ENCODE results near the gene ASTN2. TPM values are rescaled to one million over a fixed set of nuclear protein-coding genes. Genes with fewer than 3 reads are reported as not detected.

ASTN2 gene
- total and polyA plus RNA-seq, 9 of the 15 experiments (the other 6 are each of a cell fraction or from before 2014, with no cell fraction given): 0.56 to 3.5 (median 1.9) TPM

- WGBS (ENCODE audit: insufficient coverage, low coverage, missing lambda C conversion rate): 17% methylated on average over 8 of the region's 8 CpGs
- H4K20me1 ChIP-seq (replicated peaks; ENCODE audit: control insufficient read depth, insufficient read depth, low read length): no peaks in the 10 kb centered on the region
- no peaks in the 10 kb centered on the region for H3K79me2 ChIP-seq (ENCODE audit: control insufficient read depth, insufficient read depth, low read length)
- in situ Hi-C loops (cut with MboI) (no loop called here), intact Hi-C loops (cut with micrococcal nuclease) (no loop called here)
- no peaks in the 10 kb centered on the region for H3K36me3 ChIP-seq (ENCODE audit: control insufficient read depth, insufficient read depth, low read length)
- H3K27ac ChIP-seq (ENCODE audit: extremely low read depth, low read depth, low read length): peak overlapping the region; percentile 57; the same call in 2 of the 3 replicates
- DNase-seq (ENCODE audit: extremely low read depth in 1 of 4, low spot score in 3 of 4): no peak
- no peaks in the 10 kb centered on the region for H3K9me1 ChIP-seq (ENCODE audit: control insufficient read depth, insufficient read depth, low read length)
- no peaks in the 10 kb centered on the region for H3K27me3 ChIP-seq (ENCODE audit: control insufficient read depth in 2 of 2, insufficient read depth in 2 of 2, low read length in 2 of 2)
- H3K9ac ChIP-seq (ENCODE audit: insufficient read depth in 1 of 2, low read depth in 2 of 2, low read length in 2 of 2): peak overlapping the region; percentile 7 to 17; a peak in 2 of 4 replicates
- H2AFZ ChIP-seq (ENCODE audit: low read depth, low read length): peak overlapping the region; percentile 38; the same call in 1 of the 2 replicates
- H3K9me3 ChIP-seq (replicated peaks; ENCODE audit: control insufficient read depth, insufficient read depth, low read depth, low read length): no peaks in the 10 kb centered on the region
- no TSS peak for BruUV-seq (replicated peaks)
- no peak overlapping the region for H3K4me2 ChIP-seq (ENCODE audit: insufficient read depth, low read length)
- H3K4me1 ChIP-seq (replicated peaks in 1 of 2; ENCODE audit: control insufficient read depth in 2 of 2, insufficient read depth in 2 of 2, low read length in 2 of 2): peaks cover 36 to 80% of the 10 kb centered on the region in 2 experiments
- ChIA-PET POLR2A (interaction anchor here (0.6 kb wide), 1 partner anchor 30 kb away, joined by 3 read pairs; no protein-coding TSS in a partner anchor), CTCF (ENCODE audit: low intra/inter-chr PET ratio) (interaction anchor here (0.5 kb wide), 1 partner anchor 71 kb away, joined by 3 read pairs; no protein-coding TSS in a partner anchor)
- FAIRE-seq: peak; percentile 29
- no peak overlapping the region for H3K4me3 ChIP-seq
- no peak for ATAC-seq
- TF ChIP-seq DDX20 (tag; IDR thresholded peaks at IDR 0.05; ENCODE audit: low read depth) (no peak), KLF10 (CRISPR knock-in tag; IDR thresholded peaks at IDR 0.05) (no peak), JUNB (CRISPR knock-in tag; conservative IDR thresholded peaks at IDR 0.05) (0 out of 2 replicates have a peak, but pooled peaks have one; percentile 33), ZNF384 (IDR thresholded peaks at IDR 0.05; ENCODE audit: low read depth, low read length) (peak; percentile 66), SMAD4 (CRISPR knock-in tag; conservative IDR thresholded peaks at IDR 0.05) (peak; percentile 20; the same call in 1 of the 2 replicates), NCOA2 (IDR thresholded peaks at IDR 0.05; ENCODE audit: partially characterized antibody in 2 of 2) (no peak), STAT5A (IDR thresholded peaks at IDR 0.05; ENCODE audit: borderline replicate concordance, low read length) (peak; percentile 21; the same call in 1 of the 2 replicates), POLR2H (tag; IDR thresholded peaks at IDR 0.05; ENCODE audit: low read depth) (peak; percentile 18; the same call in 1 of the 2 replicates), JUN (IDR thresholded peaks at IDR 0.05; ENCODE audit: borderline replicate concordance, low read depth, low read length) (peak; percentile 49; the same call in 1 of the 2 replicates), JUN (CRISPR knock-in tag; IDR thresholded peaks at IDR 0.05; ENCODE audit: borderline replicate concordance) (no peak), MAFF (IDR thresholded peaks at IDR 0.05; ENCODE audit: low read length) (0 out of 2 replicates have a peak, but pooled peaks have one; percentile 2), LCOR (CRISPR knock-in tag; IDR thresholded peaks at IDR 0.05) (no peak), JUND (IDR thresholded peaks at IDR 0.05; ENCODE audit: borderline replicate concordance, low read depth, low read length) (peak; percentile 72), JUND (tag; IDR thresholded peaks at IDR 0.05; ENCODE audit: borderline replicate concordance, low read depth, low read length) (peak; percentile 65; the same call in 2 of the 3 replicates), FOSL1 (tag; conservative IDR thresholded peaks at IDR 0.05) (0 out of 2 replicates have a peak, but pooled peaks have one; percentile 7), TEAD1 (CRISPR knock-in tag; IDR thresholded peaks at IDR 0.05) (0 out of 4 replicates have a peak, but pooled peaks of 1 of the 2 experiments have one; percentile 3), MEF2D (tag; conservative IDR thresholded peaks at IDR 0.05; ENCODE audit: low read depth) (0 out of 2 replicates have a peak, but pooled peaks have one; percentile 12)
These were observed 945.9 kb downstream of the ASTN2 start for GRCh38 chr9:116468793-116469527.

All from K562 (cell line).